GM21515 (cell line): Measurements from ENCODE around the gene STOX2.
"Not testable (repeated sequence)": the region's sequence is repeated elsewhere in the genome, so short reads cannot be mapped to it uniquely, and the experiment has no call there.

Experiments used
- ATAC-seq: cut with Tn5 transposase; IDR thresholded peaks from one replicate; pipeline ENCODE4 v1.9.1; 2021; ENCODE audit not compliant: unreplicated experiment

The STOX2 gene

DNA sequence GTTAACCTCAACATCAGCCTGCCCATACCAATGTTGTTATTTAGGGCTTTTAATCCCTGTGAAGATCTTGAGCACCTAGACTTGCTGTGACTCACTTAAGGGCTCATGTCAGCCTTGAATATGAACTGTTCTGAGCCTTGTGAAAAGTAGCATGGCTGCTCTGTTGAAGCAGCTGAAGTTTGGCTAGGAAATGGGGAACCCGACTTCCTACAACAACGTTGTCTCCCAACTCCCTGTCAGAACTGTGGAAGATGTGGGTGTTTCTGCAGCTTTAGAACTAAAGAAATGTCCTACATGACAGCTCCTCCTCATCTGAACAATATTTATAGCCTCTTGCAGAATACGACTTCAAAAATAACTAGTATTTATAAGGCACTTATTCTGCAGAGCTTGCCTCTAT, 27.5 kb downstream of the STOX2 start:
- no peak for ATAC-seq

DNA sequence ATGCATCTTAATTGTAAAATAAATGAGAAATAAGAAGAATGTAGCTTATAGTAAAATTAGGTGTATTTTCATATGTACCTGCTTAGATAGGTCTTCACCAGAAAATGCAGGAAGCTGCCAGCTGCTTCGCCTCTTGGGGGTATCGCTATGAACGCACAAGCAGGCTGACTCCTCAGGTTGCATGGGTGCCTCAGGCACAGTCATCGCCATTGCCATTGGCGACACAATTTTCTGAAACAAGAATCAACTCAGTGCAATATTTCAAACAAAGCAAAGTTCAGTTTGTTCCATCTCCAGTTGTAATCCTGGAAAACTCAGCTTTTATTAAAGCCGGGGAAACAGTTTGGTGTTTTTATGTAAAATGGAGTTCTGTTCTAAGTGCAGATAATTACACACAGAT, 29.7 kb downstream of the STOX2 start:
- no peak for ATAC-seq

DNA sequence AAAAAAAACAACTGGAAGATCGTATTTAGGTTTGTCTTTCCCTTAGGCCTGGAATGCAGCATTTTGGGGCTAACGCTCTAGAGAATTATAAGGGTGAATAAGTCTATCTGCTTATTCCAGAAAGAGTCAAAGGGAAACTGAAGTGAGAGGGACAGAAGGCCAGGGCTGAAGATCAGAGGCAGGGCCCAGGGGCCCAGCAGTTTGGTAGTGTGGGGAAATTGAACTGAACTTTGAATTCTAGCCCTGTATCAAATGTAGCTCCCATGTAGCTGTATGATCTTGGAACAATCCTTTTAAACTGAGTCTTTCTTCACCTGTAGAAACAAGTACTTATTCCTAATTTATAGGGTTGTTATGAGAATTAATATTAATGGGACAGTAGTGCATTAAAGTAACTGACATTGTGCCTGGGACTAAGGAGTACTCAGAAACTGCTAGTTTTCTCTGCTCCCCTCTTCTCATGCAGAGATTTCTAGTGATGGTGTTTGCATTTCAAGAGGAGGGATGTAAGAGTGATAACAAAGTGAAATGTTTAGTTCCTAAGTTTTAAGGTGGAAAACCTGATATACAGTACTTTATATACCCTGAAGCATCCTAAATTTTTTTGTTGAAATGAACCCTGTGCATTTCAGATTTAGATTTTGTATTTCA, 30.4 kb downstream of the STOX2 start:
- no peak for ATAC-seq

DNA sequence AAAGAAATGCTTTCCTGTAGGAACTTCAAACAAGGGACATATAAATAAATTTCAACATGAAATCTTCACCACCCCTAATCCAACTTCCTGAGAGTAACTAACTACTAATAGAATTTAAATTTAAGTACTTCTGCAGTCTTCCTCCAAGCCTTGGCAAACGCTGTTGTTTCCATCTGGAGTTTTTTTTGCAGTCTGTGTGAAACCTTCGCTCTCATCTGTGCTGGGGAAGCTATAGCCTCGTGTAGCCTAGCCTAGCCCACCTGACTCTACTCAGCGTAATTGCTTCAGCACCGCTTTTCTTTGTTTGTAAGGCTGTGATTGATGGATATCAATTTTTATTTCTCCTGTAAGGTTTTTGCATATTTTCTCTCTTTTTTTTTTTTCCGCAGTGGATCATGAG, 30.9 kb downstream of the STOX2 start:
- no peak for ATAC-seq

DNA sequence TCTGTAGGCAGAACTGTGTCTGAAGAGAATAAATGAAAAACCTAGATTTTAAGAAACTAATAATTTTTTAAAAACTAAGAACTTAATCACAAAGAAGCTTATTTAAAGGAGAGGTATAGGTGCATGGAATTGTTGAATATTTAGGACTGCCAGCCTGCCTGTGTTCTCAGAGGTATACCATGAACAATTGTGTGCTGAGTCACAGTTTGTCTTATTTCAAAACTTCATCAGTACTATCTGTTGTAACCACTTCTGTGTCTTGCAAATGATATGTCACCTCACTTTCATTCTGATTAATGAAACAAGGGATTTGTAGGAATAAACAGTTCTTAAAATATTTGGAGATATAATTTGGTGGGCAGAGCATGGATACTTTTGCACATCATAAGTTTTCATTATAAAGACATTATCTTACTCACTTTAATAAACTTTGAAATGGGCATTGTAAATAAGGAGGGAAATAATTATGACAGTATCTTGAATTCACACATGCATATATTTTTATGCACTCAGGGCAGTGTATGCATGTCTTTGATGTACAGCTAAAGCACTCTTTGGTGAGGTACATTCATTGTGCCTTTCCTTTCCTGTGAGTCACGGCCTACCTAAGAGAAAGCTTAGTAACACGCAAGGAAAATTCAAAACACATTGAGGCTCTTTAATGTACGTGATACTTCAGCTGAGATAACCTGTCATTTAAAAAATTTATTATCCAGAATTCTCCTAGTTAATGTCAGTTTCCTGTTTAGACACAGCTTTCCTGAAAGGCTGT, 31.7 kb downstream of the STOX2 start:
- ATAC-seq = no peak

DNA sequence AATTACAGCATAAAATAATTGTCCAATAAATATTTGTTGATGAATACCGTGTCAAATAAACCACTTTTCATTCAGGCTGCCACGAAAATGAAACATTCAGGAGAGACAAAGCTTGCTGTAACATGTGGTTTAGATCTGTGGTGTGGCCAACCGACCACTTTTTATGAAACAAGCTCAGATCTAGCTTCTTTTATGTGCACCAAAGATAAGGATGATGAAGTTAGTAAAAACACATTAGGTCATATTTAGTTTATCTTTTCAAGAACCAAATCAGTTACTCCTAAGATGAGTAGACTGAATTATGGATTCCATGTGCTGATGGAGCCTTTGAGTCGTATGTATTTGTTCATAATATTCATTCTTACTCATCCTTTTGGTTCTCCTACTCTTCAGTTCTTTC, 35.8 kb downstream of the STOX2 start:
- no peak for ATAC-seq

DNA sequence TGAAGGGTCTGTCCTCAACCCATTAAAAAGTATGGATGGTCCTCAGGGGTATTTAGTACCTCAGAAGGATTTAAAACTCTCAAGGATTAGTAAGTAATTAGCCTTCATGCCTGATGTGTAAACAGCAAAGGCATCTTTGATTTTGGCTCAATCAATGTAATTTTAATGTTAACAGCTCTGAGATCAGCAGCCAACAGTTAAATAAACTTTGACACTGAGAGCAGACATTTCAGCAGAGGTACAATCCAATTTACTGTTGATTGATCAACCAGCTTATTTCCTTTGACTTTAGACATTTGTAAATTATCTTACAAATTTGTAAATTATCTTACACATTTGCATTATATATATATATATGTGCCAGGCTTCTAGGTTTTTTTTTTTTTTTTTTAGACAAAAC, 36.9 kb downstream of the STOX2 start:
- ATAC-seq = no peak

DNA sequence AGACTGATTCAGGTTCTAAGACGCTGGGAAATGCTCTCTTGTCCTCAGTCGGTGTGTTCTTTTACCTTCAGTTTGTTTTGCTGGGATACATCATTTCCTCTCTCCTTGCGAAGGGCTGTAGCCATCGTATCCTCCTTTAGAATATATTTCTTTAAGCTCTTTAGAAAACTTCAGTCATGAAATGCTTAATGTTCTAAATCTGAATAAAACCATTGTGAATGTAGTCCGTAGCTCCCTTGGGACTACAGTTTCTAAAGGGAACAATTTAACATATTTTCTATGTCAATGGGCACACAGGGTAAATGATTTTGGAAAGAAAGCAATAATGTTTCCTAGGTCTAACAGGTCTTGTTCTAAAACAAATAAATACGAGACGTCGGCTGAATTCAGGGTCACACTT, 40.6 kb downstream of the STOX2 start:
- ATAC-seq = no peak

DNA sequence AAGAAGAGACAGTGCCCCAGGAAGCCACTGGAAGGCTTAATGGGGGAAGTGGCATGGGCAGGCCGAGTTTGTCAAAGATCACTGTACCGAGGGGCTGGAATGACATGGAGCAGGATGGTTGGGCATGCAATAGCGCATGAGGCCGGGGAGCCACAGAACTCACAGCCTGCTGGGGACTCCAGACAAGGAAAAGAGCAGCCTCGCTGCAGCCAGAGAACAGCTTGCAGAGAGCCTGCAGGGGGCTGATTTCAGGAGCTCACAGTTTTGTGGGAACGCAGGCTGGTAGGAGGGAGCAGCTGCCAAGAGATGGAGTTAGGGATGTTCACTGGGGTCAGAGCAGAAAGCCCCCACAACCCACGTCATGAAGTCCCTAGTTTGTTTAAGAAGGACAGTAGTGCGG, 45.4 kb downstream of the STOX2 start:
- no peak for ATAC-seq

DNA sequence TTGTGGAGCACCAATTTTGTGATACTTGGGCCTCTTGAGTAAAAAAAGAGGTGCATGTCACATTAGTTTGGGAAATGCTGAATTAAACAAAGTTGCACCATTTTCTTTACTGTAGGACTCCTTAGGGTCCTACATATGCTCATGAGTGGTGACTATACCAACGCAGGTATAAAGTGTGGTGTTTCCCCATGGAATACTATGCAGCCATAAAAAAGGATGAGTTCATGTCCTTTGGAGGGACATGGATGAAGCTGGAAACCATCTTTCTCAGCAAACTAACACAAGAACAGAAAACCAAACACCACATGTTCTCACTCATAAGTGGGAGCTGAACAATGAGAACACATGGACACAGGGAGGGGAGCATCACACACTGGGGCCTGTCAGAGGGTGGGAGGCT, 47.5 kb downstream of the STOX2 start:
- ATAC-seq = not testable (repeated sequence)

DNA sequence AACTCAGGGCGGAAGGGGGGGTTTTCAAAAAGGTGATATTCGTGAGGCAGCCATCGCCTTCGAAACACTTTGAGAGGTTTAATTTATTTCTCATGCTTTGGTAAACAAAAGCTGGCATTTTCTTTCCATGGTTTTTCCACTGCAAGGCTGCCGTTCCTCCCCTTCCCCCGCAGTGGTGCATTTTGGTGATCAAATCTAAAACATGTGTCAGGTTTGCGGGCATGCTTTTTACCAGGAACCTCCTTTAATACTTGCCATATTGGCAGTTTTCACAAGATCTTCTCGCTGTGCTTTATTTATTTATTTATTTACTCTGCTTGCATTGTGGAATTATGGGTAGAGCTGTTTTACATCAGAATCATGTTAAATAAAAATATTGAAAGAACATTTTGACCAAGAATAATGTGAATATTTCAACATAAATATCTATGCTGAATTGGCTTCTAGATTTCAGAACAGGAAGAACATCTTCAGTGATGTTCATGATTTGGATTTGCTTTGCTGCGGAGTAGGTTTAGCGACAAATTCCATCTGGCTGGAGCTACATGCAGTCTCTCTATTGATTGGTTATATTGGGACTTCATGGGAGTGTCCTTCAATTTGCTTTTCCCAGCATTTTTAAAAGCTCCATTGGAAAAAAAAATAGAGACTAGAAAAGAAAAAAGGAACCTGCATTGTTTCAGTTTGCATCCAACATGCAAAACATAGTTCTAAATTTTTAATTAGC, 54.4 kb downstream of the STOX2 start:
- no peak for ATAC-seq

DNA sequence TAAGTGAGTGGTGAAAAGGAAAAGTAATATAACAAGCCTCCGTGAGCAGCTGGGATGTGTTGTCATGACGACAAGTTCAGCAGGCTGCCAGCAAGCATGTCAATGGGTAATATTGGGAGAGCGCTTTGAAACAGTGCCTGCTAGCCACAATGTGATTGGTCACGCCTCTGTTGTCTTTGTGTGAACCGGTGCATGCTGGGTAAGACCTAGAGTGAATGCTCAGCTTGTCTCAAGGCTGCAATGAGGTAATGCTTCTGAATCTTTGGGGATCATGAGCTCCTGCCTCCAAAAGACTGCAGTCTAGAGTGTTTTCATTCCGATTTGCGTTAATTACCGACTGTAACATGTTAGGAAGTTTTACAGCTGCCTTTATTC, 54.9 kb downstream of the STOX2 start:
- ATAC-seq = no peak

DNA sequence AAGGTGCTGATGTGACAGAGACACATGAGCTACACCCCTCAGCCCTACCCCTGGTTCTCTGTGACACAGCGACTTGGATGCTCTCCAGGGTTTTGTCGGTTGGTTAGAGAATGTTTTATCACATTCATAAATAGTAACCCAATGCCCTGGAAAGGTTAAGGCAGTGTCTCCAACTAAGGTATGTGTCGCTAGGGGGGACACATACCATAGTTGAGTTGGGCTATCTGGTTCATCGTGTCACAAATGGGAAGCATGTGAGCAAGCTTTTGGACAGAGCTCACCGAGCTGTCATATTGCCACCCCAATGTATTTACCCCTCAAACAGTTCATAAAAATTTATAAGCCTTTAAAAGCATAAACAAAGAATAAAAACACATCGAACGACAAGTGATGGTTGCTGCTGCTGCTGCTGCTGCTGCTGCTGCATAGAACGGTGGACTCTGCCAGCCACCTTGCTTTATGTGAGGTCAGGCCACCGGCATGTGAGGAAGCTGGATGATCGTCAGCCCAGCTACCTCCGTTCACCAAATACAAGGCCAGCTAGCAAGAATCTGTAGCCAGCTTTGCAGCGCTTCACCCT, 55.9 kb downstream of the STOX2 start:
- no peak for ATAC-seq

DNA sequence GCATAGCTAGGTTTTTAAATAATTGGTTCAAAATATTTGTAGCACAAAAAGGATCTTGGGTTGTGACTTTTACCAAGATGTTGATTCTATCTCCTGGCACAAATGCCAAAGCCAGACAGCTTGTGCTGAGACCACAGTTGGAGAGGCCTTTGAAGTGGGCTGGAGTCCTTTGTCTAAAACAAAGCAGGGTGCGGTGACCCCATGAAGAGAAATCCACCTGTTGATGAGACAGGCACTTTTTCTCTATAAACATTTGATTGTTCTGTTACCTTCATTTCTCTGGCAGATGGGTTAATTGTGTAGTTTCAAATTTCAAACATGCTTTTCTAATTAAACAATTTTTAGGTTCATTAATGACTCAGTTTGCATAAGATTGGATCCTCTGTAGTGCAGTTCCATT, 56.7 kb downstream of the STOX2 start:
- no peak for ATAC-seq

DNA sequence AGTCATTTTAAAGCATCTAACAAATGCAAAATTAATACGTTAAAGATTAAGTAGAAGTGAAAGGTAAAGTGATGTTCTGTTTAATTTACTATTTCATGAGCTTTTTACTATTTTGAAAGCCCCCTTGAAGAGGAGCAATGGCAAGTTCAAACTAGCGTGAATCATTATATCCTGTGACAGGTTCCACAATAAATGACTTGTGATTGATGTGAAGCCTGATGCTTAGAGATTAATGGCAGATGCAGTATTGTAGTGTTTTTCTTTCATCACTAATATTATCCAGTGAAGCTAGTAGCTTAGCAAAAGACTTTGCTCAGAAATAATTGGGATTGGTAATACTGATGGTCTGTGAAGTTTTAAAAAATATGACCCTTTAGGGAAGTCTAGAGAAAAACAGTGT, 57.3 kb downstream of the STOX2 start:
- ATAC-seq = no peak

DNA sequence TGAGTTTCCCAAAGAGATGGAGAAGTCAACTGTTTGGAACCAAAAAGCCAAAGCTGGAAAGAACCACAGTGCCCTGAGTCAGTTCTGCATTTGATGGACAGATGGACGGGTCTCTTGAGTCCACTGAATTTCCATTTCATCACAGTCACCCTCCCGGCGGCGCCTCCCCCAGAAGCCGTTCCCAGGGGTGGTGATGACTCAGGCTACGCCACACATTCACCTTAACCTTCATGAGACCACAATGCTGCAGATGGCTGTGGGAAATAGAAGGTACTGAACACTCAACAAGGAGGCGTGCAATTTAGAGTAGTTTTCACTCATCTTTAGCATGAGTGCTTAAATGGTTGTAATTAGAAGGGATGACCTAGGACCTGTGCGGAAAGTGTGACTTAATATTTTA, 61.3 kb downstream of the STOX2 start:
- ATAC-seq = no peak

DNA sequence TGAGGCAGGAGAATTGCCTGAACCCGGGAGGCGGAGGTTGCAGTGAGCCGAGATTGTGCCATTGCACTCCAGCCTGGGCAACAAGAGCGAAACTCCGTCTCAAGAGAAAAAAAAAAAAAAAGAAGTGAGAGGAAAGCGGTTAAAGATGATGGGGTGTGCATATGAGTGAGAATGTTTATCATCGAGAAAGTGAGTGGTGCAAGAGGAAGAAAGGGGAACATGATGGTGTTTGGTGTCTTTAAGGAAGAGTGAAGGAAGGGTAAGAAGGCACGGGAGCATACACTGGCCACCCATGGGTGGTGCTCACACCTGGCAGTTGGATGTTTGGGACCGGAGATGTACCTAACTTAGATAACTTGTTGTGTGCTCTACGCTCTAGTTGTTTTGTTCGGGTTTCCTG, 62.2 kb downstream of the STOX2 start:
- no peak for ATAC-seq

DNA sequence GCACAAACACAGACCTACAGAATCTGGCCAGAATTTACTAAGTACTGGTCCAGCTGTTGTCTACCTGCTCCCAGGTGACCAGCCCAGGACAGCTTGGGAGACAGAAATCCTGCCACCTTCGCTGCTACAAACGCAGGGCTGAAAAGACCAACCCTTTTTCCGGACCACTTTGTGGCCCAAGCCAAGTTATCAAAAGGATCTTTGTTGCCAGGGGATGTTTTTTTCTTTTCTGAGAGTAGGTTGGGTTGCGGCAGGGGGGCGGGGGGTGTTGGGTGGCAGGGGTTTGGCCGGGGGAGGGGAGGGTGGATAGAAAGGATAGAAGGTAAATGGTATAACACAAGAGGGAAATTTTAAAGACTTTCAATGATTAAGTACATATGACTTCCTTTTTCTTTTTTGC, 63.4 kb downstream of the STOX2 start:
- no peak for ATAC-seq

DNA sequence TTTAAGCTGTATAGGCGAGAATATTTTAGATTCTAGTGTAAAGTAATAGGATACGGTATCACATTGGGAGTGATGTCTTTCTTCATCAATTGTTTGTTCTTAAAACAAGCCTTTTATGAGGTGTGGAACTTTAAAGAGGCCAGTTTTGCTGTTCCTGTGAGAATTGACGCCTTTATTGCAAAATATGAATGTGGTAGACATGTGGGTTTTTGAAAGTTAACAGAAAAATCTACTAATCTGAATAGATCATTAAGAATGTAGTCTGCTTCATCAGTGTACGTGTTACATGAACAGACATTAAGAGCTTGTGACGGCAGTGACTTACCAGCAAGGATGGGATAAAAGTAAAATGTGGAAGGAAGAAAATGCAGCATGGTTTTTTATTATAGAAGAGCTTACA, 63.8 kb downstream of the STOX2 start:
- ATAC-seq = no peak

DNA sequence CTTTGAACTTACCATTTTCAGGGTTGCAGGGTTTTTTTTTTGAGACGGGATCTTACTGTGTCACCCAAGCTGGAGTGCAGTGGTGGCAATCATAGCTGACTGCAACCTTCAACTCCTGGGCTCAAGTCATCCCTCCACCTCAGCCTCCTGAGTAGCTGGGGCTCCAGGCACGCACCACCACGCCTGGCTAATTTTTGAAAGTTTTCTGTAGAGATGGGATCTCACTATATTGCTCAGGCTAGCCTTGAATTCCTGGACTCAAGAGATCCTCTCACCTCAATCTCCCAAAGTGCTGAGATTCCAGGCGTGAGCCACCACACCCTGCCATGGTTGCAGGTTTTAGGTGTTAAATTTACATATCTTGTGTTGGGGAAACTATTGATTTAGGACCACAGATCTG, 64.5 kb downstream of the STOX2 start:
- ATAC-seq = no peak

DNA sequence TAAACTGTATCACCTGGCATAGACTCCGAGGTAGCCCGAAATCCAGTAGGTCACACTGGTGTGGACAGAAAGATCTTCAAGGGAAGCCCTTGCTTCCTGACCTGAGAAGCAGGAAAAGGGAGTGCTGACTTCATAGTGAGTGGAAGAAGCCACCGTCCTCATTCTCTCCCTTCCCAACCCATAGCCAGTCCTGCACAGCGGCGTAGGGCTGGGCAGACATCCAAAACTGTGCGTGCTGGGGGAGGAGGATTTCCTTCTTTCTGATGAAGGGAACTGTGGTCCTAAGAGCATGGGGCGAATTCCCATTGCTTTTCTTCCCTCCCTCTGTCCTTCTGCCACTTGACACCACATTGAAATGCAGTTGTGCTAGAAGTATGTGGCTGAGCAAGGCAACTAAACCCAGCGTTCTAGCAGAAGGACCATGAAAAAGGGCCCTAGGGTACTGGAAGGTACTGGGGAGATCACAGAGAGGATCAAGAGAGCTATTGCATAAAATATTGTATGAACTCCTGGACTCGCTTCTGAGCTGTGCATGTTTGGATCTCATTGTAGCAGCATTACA, 66.9 kb downstream of the STOX2 start:
- ATAC-seq = no peak

DNA sequence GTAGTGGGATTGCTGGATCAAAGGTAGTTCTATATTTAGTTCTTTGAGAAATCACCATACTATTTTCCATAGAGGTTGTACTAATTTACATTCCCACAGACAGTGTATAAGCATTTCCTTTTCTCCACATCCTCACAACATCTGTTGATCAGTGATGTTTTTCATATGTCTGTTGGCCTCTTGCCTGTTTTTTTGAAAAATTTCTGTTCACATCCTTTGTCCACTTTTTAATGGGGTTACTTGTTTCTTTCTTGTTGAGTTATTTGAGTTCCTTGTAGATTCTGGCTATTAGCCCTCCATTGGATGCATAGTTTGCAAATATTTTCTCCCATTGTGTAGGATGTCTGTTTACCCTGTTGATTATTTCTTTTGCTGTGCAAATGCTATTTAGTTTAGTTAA, 72.6 kb downstream of the STOX2 start:
- ATAC-seq = no peak
